Endothelial cell of umbilical vein (primary cell): ENCODE results near the gene DEFB123. TPM values are rescaled to one million over a fixed set of nuclear protein-coding genes. Genes with fewer than 3 reads are reported as not detected.

Source experiments
- BruUV-seq: library from RNA; stranded (reverse); fragments of 400-500 nt; replicated peaks from 2 replicates; lab custom pipeline; 2021; lab: Mats Ljungman, UMichigan
- CTCF ChIA-PET: fragments of 300-600, 350-600 bp; sonication (Branson Sonifier 250); formaldehyde crosslinking; loops from one replicate; lab custom pipeline; 2021; ENCODE audit warnings: antibody characterized with exemption, inconsistent platforms; lab: Charles Lee
- POLR2A ChIA-PET: fragments of 300-600, 350-600 bp; sonication (Branson Sonifier 250); formaldehyde crosslinking; loops from one replicate; lab custom pipeline; 2021; ENCODE audit warnings: antibody characterized with exemption, inconsistent platforms; lab: Charles Lee
- DNase-seq: peaks from one replicate; pipeline ENCODE4 v3.0.0-alpha.2; 2011; ENCODE audit warnings: low read depth, low spot score
- FAIRE-seq: peaks from 2 replicates; lab custom pipeline; 2011; peaks lifted over from hg19 to GRCh38; lab: Jason Lieb, UNC
- H2AFZ ChIP-seq: 2 replicates; pipeline ENCODE4 v1.6.0; 2012; ENCODE audit warnings: low read depth, low read length, control low read depth, inconsistent platforms
- H3K27ac ChIP-seq: 2 replicates; pipeline ENCODE4 v1.5.1; 2011; ENCODE audit warnings: low read depth, mild to moderate bottlenecking, control low read depth, low read length, moderate library complexity; ENCODE audit not compliant: insufficient read depth
- H3K27me3 ChIP-seq, 2 experiments: 2 replicates each; pipeline versions ENCODE4 v1.6.0 to v1.6.1; 2011; ENCODE audit warnings: low read length in 2 of 2, mixed read lengths in 1 of 2; ENCODE audit not compliant: control insufficient read depth in 2 of 2, insufficient read depth in 2 of 2
- H3K36me3 ChIP-seq, 2 experiments: 2 replicates in 1 of 2; 3 replicates in 1 of 2; pipeline ENCODE4 v1.5.1; 2011; ENCODE audit warnings: low read length in 2 of 2, mild to moderate bottlenecking in 1 of 2, moderate library complexity in 1 of 2; ENCODE audit not compliant: control insufficient read depth in 2 of 2, insufficient read depth in 2 of 2; ENCODE audit errors: extremely low read depth in 1 of 2
- H3K4me1 ChIP-seq: 3 replicates; pipeline ENCODE4 v1.5.1; 2011; ENCODE audit warnings: mild to moderate bottlenecking, low read length; ENCODE audit not compliant: control insufficient read depth, insufficient read depth; ENCODE audit errors: extremely low read depth
- H3K4me2 ChIP-seq: 2 replicates; pipeline ENCODE4 v1.6.1; 2011; ENCODE audit warnings: low read length, control low read depth, mixed read lengths; ENCODE audit not compliant: insufficient read depth
- H3K4me3 ChIP-seq, 3 experiments: fragments of 200-600 bp in 1 of 3; sonication (generic), shearing (Covaris generic) in 1 of 3; replicated peaks in 1 of 3; 2 replicates each; pipeline ENCODE4 v1.5.1; 2011 to 2016; ENCODE audit warnings: control low read depth in 3 of 3, low read length in 3 of 3, mild to moderate bottlenecking in 2 of 3, inconsistent platforms in 1 of 3, low read depth in 1 of 3, moderate library complexity in 1 of 3; ENCODE audit not compliant: insufficient read depth in 1 of 3
- H3K79me2 ChIP-seq: 2 replicates; pipeline ENCODE4 v1.6.0; 2012; ENCODE audit warnings: low read length, inconsistent platforms; ENCODE audit not compliant: control insufficient read depth, insufficient read depth
- H3K9ac ChIP-seq: replicated peaks from 2 replicates; pipeline ENCODE3; 2011; ENCODE audit warnings: low read length, control low read depth; ENCODE audit not compliant: insufficient read depth; ENCODE audit errors: extremely low read depth
- H3K9me1 ChIP-seq: replicated peaks from 3 replicates; pipeline ENCODE4 v1.6.0; 2011; ENCODE audit warnings: mild to moderate bottlenecking, low read length; ENCODE audit not compliant: control insufficient read depth, insufficient read depth; ENCODE audit errors: extremely low read depth
- H3K9me3 ChIP-seq: replicated peaks from 2 replicates; pipeline ENCODE4 v1.5.1; 2012; ENCODE audit warnings: low read length, inconsistent platforms; ENCODE audit not compliant: control insufficient read depth, insufficient read depth
- H4K20me1 ChIP-seq: replicated peaks from 2 replicates; pipeline ENCODE3; 2011; ENCODE audit warnings: mild to moderate bottlenecking, low read length; ENCODE audit not compliant: control insufficient read depth, insufficient read depth; ENCODE audit errors: extremely low read depth
- CTCF ChIP-seq, 2 donors: IDR thresholded peaks; 1 replicate in 1 of 2; 2 replicates in 1 of 2; pipeline ENCODE4 v1.5.1; 2011; ENCODE audit warnings: low read length in 2 of 2, mild to moderate bottlenecking in 2 of 2, moderate library complexity in 2 of 2, control low read depth in 1 of 2, inconsistent platforms in 1 of 2, low read depth in 1 of 2; ENCODE audit not compliant: insufficient read depth in 1 of 2; ENCODE audit errors: extremely low read depth in 1 of 2
- EZH2 ChIP-seq: IDR thresholded peaks from 2 replicates; pipeline ENCODE4 v1.6.1; 2012; ENCODE audit warnings: borderline replicate concordance, low read depth, mild to moderate bottlenecking, moderate library complexity, low read length, inconsistent platforms; ENCODE audit not compliant: severe bottlenecking
- FOS ChIP-seq: IDR thresholded peaks from 2 replicates; pipeline ENCODE4 v1.6.1; 2011; ENCODE audit warnings: mild to moderate bottlenecking, low read length, moderate library complexity, borderline replicate concordance; ENCODE audit not compliant: insufficient read depth
- GATA2 ChIP-seq: IDR thresholded peaks from 2 replicates; pipeline ENCODE4 v1.7.0; 2011; ENCODE audit warnings: low read depth, mild to moderate bottlenecking, moderate library complexity, mixed read lengths, low read length; ENCODE audit not compliant: insufficient read length, insufficient read depth
- JUN ChIP-seq: IDR thresholded peaks from 2 replicates; pipeline ENCODE4 v1.6.1; 2011; ENCODE audit warnings: borderline replicate concordance, low read depth; ENCODE audit not compliant: insufficient read length, insufficient read depth
- MAX ChIP-seq: IDR thresholded peaks from 2 replicates; pipeline ENCODE4 v1.6.1; 2011; ENCODE audit not compliant: insufficient read depth, insufficient read length
- MYC ChIP-seq: IDR thresholded peaks from one replicate; pipeline ENCODE4 v1.6.1; 2011; ENCODE audit warnings: mild to moderate bottlenecking, low read depth, low read length
- POLR2A ChIP-seq: IDR thresholded peaks from 2 replicates; pipeline ENCODE4 v1.6.1; 2012; ENCODE audit warnings: low read depth, mild to moderate bottlenecking, control low read depth, low read length
- POLR2AphosphoS5 ChIP-seq: IDR thresholded peaks from 2 replicates; pipeline ENCODE4 v1.6.1; 2012; ENCODE audit warnings: low read depth, mild to moderate bottlenecking, control low read depth, low read length, moderate library complexity; ENCODE audit not compliant: insufficient read depth
- dilution Hi-C: fragments of 300-500 bp; cut with MboI; formaldehyde crosslinking; loops from one replicate; pipeline ENCODE4 v1.15.0; 2019; ENCODE audit warnings: low sequenced_read_pairs; ENCODE audit not compliant: extremely low pct_ligation_motif_present
- intact Hi-C: fragments of 100-400 bp; cut with micrococcal nuclease; formaldehyde crosslinking; loops from one replicate; pipeline ENCODE4 v1.10.0; 2022
- polyA plus RNA-seq, 4 experiments: library from polyadenylated mRNA; depleted of rRNA in 3 of 4; stranded (reverse) in 3 of 4; unstranded in 1 of 4; fragments of >200 nt; gene quantifications; 2 replicates each; pipeline versions ENCODE4 v1.2.1 to v1.2.3, GENCODE V29; 2011 to 2012; ENCODE audit warnings: missing spikeins in 1 of 4
- total RNA-seq: library from RNA; stranded (reverse); gene quantifications from 2 replicates; pipeline ENCODE4 v1.2.3, GENCODE V29; 2021

DEFB123 gene
- total and polyA plus RNA-seq, 2 donors (not counting 3 experiments of a cell fraction or from before 2014, with no cell fraction given): not detected

GRCh38 chr20:31485450-31486339 is 45.3 kb downstream of the DEFB123 start:
- Histone ChIP-seq H3K27me3 (peaks cover 0 to 11% of the 10 kb centered on the region in 2 experiments), H3K27ac (no peak overlapping the region), H3K79me2 (no peaks in the 10 kb centered on the region), H3K4me2 (peak overlapping the region; percentile 12), H3K9ac (no peak overlapping the region), H3K36me3 (no peaks in the 10 kb centered on the region), H2AFZ (peak overlapping the region; percentile 51), H3K4me1 (no peaks in the 10 kb centered on the region), H3K9me3 (no peaks in the 10 kb centered on the region), H3K9me1 (no peaks in the 10 kb centered on the region), H3K4me3 (peak overlapping the region in 1 of 3 experiments; percentile 1), H4K20me1 (no peaks in the 10 kb centered on the region)
- no peak for TF ChIP-seq POLR2A
- TF ChIP-seq MAX: no peak
- TF ChIP-seq MYC: no peak
- no peak for TF ChIP-seq CTCF (IDR thresholded peaks at IDR 0.05; ENCODE audit: extremely low read depth in 1 of 2, insufficient read depth in 1 of 2, low read depth in 1 of 2, low read length in 2 of 2)
- TF ChIP-seq FOS: no peak
- TF ChIP-seq EZH2: no peak
- TF ChIP-seq JUN: no peak
- TF ChIP-seq GATA2: no peak
- TF ChIP-seq POLR2AphosphoS5: no peak
- no TSS peak for BruUV-seq
- DNase-seq (peak; percentile 70), FAIRE-seq (no peak)
- intact Hi-C loops (loop anchor here (2.0 kb wide), 1 partner anchor 29 kb away; the partner anchor contains the start of gene HM13), dilution Hi-C loops (no loop called here)
- ChIA-PET POLR2A (no interaction called here), CTCF (interaction anchor here (1.0 to 9.5 kb wide), 3 partner anchors 18 to 27 kb away, joined by 3 to 114 read pairs (median 9); no protein-coding TSS in a partner anchor)
